ENCODE measurements around the gene MRC1. TPM values are rescaled to one million over a fixed set of nuclear protein-coding genes. Genes with fewer than 3 reads are reported as not detected.
A peak's percentile ranks its signal among the peaks of the same experiment; 100 is the strongest.

MRC1 gene
- 1 to 10 TPM; 1.4 TPM for total RNA-seq
- polyA plus RNA-seq: not detected

- no peak for DNase-seq
- Histone ChIP-seq H3K4me1 (ENCODE audit: insufficient read depth, low read length) (no peaks in the 10 kb centered on the region), H3K27me3 (ENCODE audit: insufficient read depth, low read length, poor library complexity, severe bottlenecking) (peaks cover 3% of the 10 kb centered on the region), H3K4me3 (ENCODE audit: low read length) (no peak within 1 kb of the TSS), H3K27ac (ENCODE audit: low read depth, low read length) (no peak within 1 kb of the TSS), H3K36me3 (ENCODE audit: insufficient read depth, low read length) (no peaks in the 10 kb centered on the region), H3K9me3 (ENCODE audit: low read length) (no peaks in the 10 kb centered on the region)
- Mint-ChIP-seq H3K36me3 (no peaks in the 10 kb centered on the region), H3K27me3 (peaks cover 1 to 42% of the 10 kb centered on the region in 2 donors), H3K9me3 (no peaks in the 10 kb centered on the region), H3K27ac (peak within 1 kb of the TSS in 1 of 8 donors; percentile 19), H3K4me3 (no peak within 1 kb of the TSS), H3K4me1 (peaks cover 0 to 9% (median 0%) of the 10 kb centered on the region in 3 donors)
- ChIA-PET CTCF (no interaction called here), POLR2A (no interaction called here)
Observed at GRCh38 chr10:17808971-17809841, at the start of gene MRC1. Gene MRC1 (plus strand): TSS chr10:17809348. CDS start chr10:17809466, 118 bp downstream.

- H3K9me3 Mint-ChIP-seq: peaks cover 0 to 2% (median 0%) of the 10 kb centered on the region in 5 donors
- Histone ChIP-seq H3K4me3 (ENCODE audit: low read length) (no peak overlapping the region), H3K9me3 (ENCODE audit: low read length) (no peaks in the 10 kb centered on the region), H3K27me3 (ENCODE audit: insufficient read depth, low read length, poor library complexity, severe bottlenecking) (no peaks in the 10 kb centered on the region), H3K27ac (ENCODE audit: low read depth, low read length) (no peak overlapping the region), H3K4me1 (ENCODE audit: insufficient read depth, low read length) (no peaks in the 10 kb centered on the region), H3K36me3 (ENCODE audit: insufficient read depth, low read length) (no peaks in the 10 kb centered on the region)
- no peak overlapping the region for H3K27ac Mint-ChIP-seq
- no peaks in the 10 kb centered on the region for H3K36me3 Mint-ChIP-seq
- no peaks in the 10 kb centered on the region for H3K4me1 Mint-ChIP-seq
- no peak for DNase-seq
- H3K27me3 Mint-ChIP-seq: peaks cover 3 to 6% of the 10 kb centered on the region in 2 donors
- ChIA-PET POLR2A (no interaction called here), CTCF (interaction anchor here (0.8 kb wide), 1 partner anchor 28 kb away, joined by 3 read pairs; no protein-coding TSS in a partner anchor)
- H3K4me3 Mint-ChIP-seq: no peak overlapping the region
Observed at GRCh38 chr10:17764142-17764541, 45.0 kb upstream of the MRC1 start.

GRCh38 chr10:17765602-17766001 lies 43.5 kb upstream of the MRC1 start:
- ChIA-PET CTCF (no interaction called here), POLR2A (no interaction called here)
- Mint-ChIP-seq H3K9me3 (peaks cover 0 to 2% (median 0%) of the 10 kb centered on the region in 5 donors), H3K4me1 (no peaks in the 10 kb centered on the region), H3K27ac (no peak overlapping the region), H3K27me3 (peaks cover 4 to 6% of the 10 kb centered on the region in 2 donors), H3K36me3 (no peaks in the 10 kb centered on the region), H3K4me3 (no peak overlapping the region)
- Histone ChIP-seq H3K9me3 (ENCODE audit: low read length) (no peaks in the 10 kb centered on the region), H3K36me3 (ENCODE audit: insufficient read depth, low read length) (no peaks in the 10 kb centered on the region), H3K4me3 (ENCODE audit: low read length) (no peak overlapping the region), H3K27ac (ENCODE audit: low read depth, low read length) (no peak overlapping the region), H3K27me3 (ENCODE audit: insufficient read depth, low read length, poor library complexity, severe bottlenecking) (no peaks in the 10 kb centered on the region), H3K4me1 (ENCODE audit: insufficient read depth, low read length) (no peaks in the 10 kb centered on the region)
- no peak for DNase-seq

GRCh38 chr10:17766731-17767130 lies 42.4 kb upstream of the MRC1 start:
- Mint-ChIP-seq H3K36me3 (no peaks in the 10 kb centered on the region), H3K27ac (no peak overlapping the region), H3K4me3 (no peak overlapping the region), H3K9me3 (peaks cover 0 to 2% (median 0%) of the 10 kb centered on the region in 5 donors), H3K4me1 (no peaks in the 10 kb centered on the region), H3K27me3 (peaks cover 4 to 6% of the 10 kb centered on the region in 2 donors)
- no peaks in the 10 kb centered on the region for H3K36me3 ChIP-seq (ENCODE audit: insufficient read depth, low read length)
- DNase-seq: no peak
- no peaks in the 10 kb centered on the region for H3K9me3 ChIP-seq (ENCODE audit: low read length)
- no peaks in the 10 kb centered on the region for H3K4me1 ChIP-seq (ENCODE audit: insufficient read depth, low read length)
- H3K27ac ChIP-seq (ENCODE audit: low read depth, low read length): no peak overlapping the region
- POLR2A ChIA-PET: no interaction called here
- H3K27me3 ChIP-seq (ENCODE audit: insufficient read depth, low read length, poor library complexity, severe bottlenecking): no peaks in the 10 kb centered on the region
- no peak overlapping the region for H3K4me3 ChIP-seq (ENCODE audit: low read length)
- CTCF ChIA-PET: no interaction called here

- DNase-seq: no peak
- H3K4me1 Mint-ChIP-seq: no peaks in the 10 kb centered on the region
- no peak overlapping the region for H3K4me3 Mint-ChIP-seq
- CTCF ChIA-PET: no interaction called here
- H3K27ac Mint-ChIP-seq: no peak overlapping the region
- no peak overlapping the region for H3K4me3 ChIP-seq (ENCODE audit: low read length)
- no peaks in the 10 kb centered on the region for H3K36me3 Mint-ChIP-seq
- no peaks in the 10 kb centered on the region for H3K9me3 ChIP-seq (ENCODE audit: low read length)
- H3K27me3 ChIP-seq (ENCODE audit: insufficient read depth, low read length, poor library complexity, severe bottlenecking): no peaks in the 10 kb centered on the region
- H3K36me3 ChIP-seq (ENCODE audit: insufficient read depth, low read length): no peaks in the 10 kb centered on the region
- peaks cover 4 to 5% of the 10 kb centered on the region in 2 donors for H3K27me3 Mint-ChIP-seq
- no peaks in the 10 kb centered on the region for H3K4me1 ChIP-seq (ENCODE audit: insufficient read depth, low read length)
- no peak overlapping the region for H3K27ac ChIP-seq (ENCODE audit: low read depth, low read length)
- H3K9me3 Mint-ChIP-seq: peaks cover 0 to under 1% (median 0%) of the 10 kb centered on the region in 5 donors
- POLR2A ChIA-PET: no interaction called here
Observed at GRCh38 chr10:17768496-17768895, 40.7 kb upstream of the MRC1 start.

- no peak for DNase-seq
- CTCF ChIA-PET: no interaction called here
Observed at GRCh38 chr10:17768957-17769356, 40.2 kb upstream of the MRC1 start.

GRCh38 chr10:17771017-17771416 lies 38.1 kb upstream of the MRC1 start:
- ChIA-PET POLR2A (no interaction called here), CTCF (no interaction called here)
- Mint-ChIP-seq H3K27me3 (peaks cover 4 to 5% of the 10 kb centered on the region in 2 donors), H3K9me3 (no peaks in the 10 kb centered on the region), H3K36me3 (no peaks in the 10 kb centered on the region), H3K27ac (no peak overlapping the region), H3K4me1 (no peaks in the 10 kb centered on the region), H3K4me3 (no peak overlapping the region)
- Histone ChIP-seq H3K4me1 (ENCODE audit: insufficient read depth, low read length) (no peaks in the 10 kb centered on the region), H3K9me3 (ENCODE audit: low read length) (no peaks in the 10 kb centered on the region), H3K4me3 (ENCODE audit: low read length) (no peak overlapping the region), H3K27ac (ENCODE audit: low read depth, low read length) (no peak overlapping the region), H3K36me3 (ENCODE audit: insufficient read depth, low read length) (no peaks in the 10 kb centered on the region), H3K27me3 (ENCODE audit: insufficient read depth, low read length, poor library complexity, severe bottlenecking) (no peaks in the 10 kb centered on the region)
- DNase-seq: no peak

More at GRCh38 chr10:17768957-17769356, 40.2 kb upstream of the MRC1 start:
- Mint-ChIP-seq H3K36me3 (no peaks in the 10 kb centered on the region), H3K4me3 (no peak overlapping the region), H3K27me3 (peaks cover 4 to 5% of the 10 kb centered on the region in 2 donors), H3K9me3 (no peaks in the 10 kb centered on the region), H3K4me1 (no peaks in the 10 kb centered on the region), H3K27ac (no peak overlapping the region)
- Histone ChIP-seq H3K27me3 (ENCODE audit: insufficient read depth, low read length, poor library complexity, severe bottlenecking) (no peaks in the 10 kb centered on the region), H3K4me1 (ENCODE audit: insufficient read depth, low read length) (no peaks in the 10 kb centered on the region), H3K36me3 (ENCODE audit: insufficient read depth, low read length) (no peaks in the 10 kb centered on the region), H3K4me3 (ENCODE audit: low read length) (no peak overlapping the region), H3K27ac (ENCODE audit: low read depth, low read length) (no peak overlapping the region), H3K9me3 (ENCODE audit: low read length) (no peaks in the 10 kb centered on the region)
- POLR2A ChIA-PET: no interaction called here

GRCh38 chr10:17779784-17780183 lies 29.4 kb upstream of the MRC1 start:
- no peaks in the 10 kb centered on the region for H3K9me3 ChIP-seq (ENCODE audit: low read length)
- H3K27ac Mint-ChIP-seq: no peak overlapping the region
- H3K27me3 ChIP-seq (ENCODE audit: insufficient read depth, low read length, poor library complexity, severe bottlenecking): no peaks in the 10 kb centered on the region
- ChIA-PET CTCF (no interaction called here), POLR2A (no interaction called here)
- no peak overlapping the region for H3K4me3 Mint-ChIP-seq
- peaks cover 0 to 5% of the 10 kb centered on the region in 2 donors for H3K27me3 Mint-ChIP-seq
- no peaks in the 10 kb centered on the region for H3K9me3 Mint-ChIP-seq
- H3K36me3 ChIP-seq (ENCODE audit: insufficient read depth, low read length): no peaks in the 10 kb centered on the region
- H3K4me3 ChIP-seq (ENCODE audit: low read length): no peak overlapping the region
- H3K4me1 ChIP-seq (ENCODE audit: insufficient read depth, low read length): no peaks in the 10 kb centered on the region
- DNase-seq: no peak
- no peaks in the 10 kb centered on the region for H3K4me1 Mint-ChIP-seq
- H3K27ac ChIP-seq (ENCODE audit: low read depth, low read length): no peak overlapping the region
- H3K36me3 Mint-ChIP-seq: peaks cover 0 to 2% (median 0%) of the 10 kb centered on the region in 3 donors

Data from CD8-positive, alpha-beta memory T cell (primary cell).